HepG2 (cell line): ENCODE measurements around the gene PAGE5. TPM values are rescaled to one million over a fixed set of nuclear protein-coding genes. Genes with fewer than 3 reads are reported as not detected.

ENCODE experiments used
- ATAC-seq: fragments of 200-7000 bp; cut with Tn5 transposase; 3 replicates; pipeline ENCODE4 v1.9.1; 2020; ENCODE audit warnings: mild to moderate bottlenecking, moderate library complexity
- BruUV-seq: library from RNA; stranded (reverse); fragments of 400-500 nt; replicated peaks from 2 replicates; lab custom pipeline; 2021; lab: Mats Ljungman, UMichigan
- CTCF ChIA-PET: fragments of 300-600 bp; formaldehyde crosslinking; extraction: SDS; loops from one replicate; lab custom pipeline; 2021; ENCODE audit warnings: low total read pairs, inconsistent platforms, low intra/inter-chr PET ratio; lab: Yijun Ruan, JAX
- POLR2A ChIA-PET: fragments of 350-600 bp; sonication (Branson Sonifier 250); formaldehyde crosslinking; loops from one replicate; lab custom pipeline; 2020; ENCODE audit warnings: antibody characterized with exemption, inconsistent platforms; lab: Yijun Ruan, JAX
- DNase-seq: peaks from one replicate; pipeline ENCODE4 v3.0.0-alpha.2; 2015; ENCODE audit warnings: low spot score
- FAIRE-seq: peaks from 3 replicates; lab custom pipeline; 2011; peaks lifted over from hg19 to GRCh38; lab: Jason Lieb, UNC
- H2AFZ ChIP-seq: one replicate; pipeline ENCODE4 v1.6.1; 2011; ENCODE audit warnings: low read length, inconsistent platforms
- H3K27ac ChIP-seq: fragments of 300-600 bp; 3 replicates; pipeline ENCODE4 v1.8.0; 2011; ENCODE audit warnings: mixed run types, mild to moderate bottlenecking, mixed read lengths, low read length, inconsistent platforms; ENCODE audit not compliant: insufficient read depth; ENCODE audit errors: extremely low read length
- H3K27me3 ChIP-seq, 2 experiments: fragments of 200-600 bp in 1 of 2; 2 replicates in 1 of 2; 3 replicates in 1 of 2; pipeline versions ENCODE4 v1.6.0 to v1.8.0; 2011; ENCODE audit warnings: low read length in 2 of 2, mild to moderate bottlenecking in 2 of 2, moderate library complexity in 2 of 2, inconsistent platforms in 1 of 2; ENCODE audit not compliant: insufficient read depth in 2 of 2, control insufficient read depth in 1 of 2
- H3K36me3 ChIP-seq, 2 experiments: fragments of 200-600 bp in 1 of 2; replicated peaks in 1 of 2; 2 replicates in 1 of 2; 3 replicates in 1 of 2; pipeline versions ENCODE4 v1.5.1 to v1.8.0; 2011; ENCODE audit warnings: low read length in 2 of 2, inconsistent platforms in 1 of 2; ENCODE audit not compliant: insufficient read depth in 2 of 2, control insufficient read depth in 1 of 2
- H3K4me1 ChIP-seq: 2 replicates; pipeline ENCODE4 v1.5.1; 2012; ENCODE audit warnings: low read length, inconsistent platforms; ENCODE audit not compliant: insufficient read depth
- H3K4me2 ChIP-seq: 2 replicates; pipeline ENCODE4 v1.6.0; 2011; ENCODE audit warnings: low read depth, low read length, inconsistent platforms
- H3K4me3 ChIP-seq, 3 experiments: fragments of 200-600 bp in 1 of 3; sonication (generic), shearing (Covaris generic) in 1 of 3; replicated peaks in 1 of 3; 2 replicates each; pipeline ENCODE4 v1.5.1; 2011 to 2016; ENCODE audit warnings: low read length in 3 of 3, inconsistent platforms in 2 of 3, low read depth in 2 of 3, mild to moderate bottlenecking in 2 of 3, control low read depth in 1 of 3, mixed read lengths in 1 of 3; ENCODE audit not compliant: insufficient read depth in 1 of 3
- H3K79me2 ChIP-seq: one replicate; pipeline ENCODE4 v1.6.1; 2011; ENCODE audit warnings: low read length, inconsistent platforms; ENCODE audit not compliant: insufficient read depth
- H3K9ac ChIP-seq: 2 replicates; pipeline ENCODE4 v1.6.0; 2011; ENCODE audit warnings: mild to moderate bottlenecking, low read depth, low read length, inconsistent platforms; ENCODE audit not compliant: insufficient read depth
- H3K9me3 ChIP-seq: 2 replicates; pipeline ENCODE4 v1.5.1; 2012; ENCODE audit warnings: mild to moderate bottlenecking, low read length
- H4K20me1 ChIP-seq: 2 replicates; pipeline ENCODE4 v1.6.0; 2011; ENCODE audit warnings: inconsistent platforms, mild to moderate bottlenecking, low read length, moderate library complexity; ENCODE audit not compliant: insufficient read depth
- CEBPG ChIP-seq: IDR thresholded peaks from 2 replicates; pipeline ENCODE4 v1.6.1; 2016
- EHMT2 ChIP-seq: fragments of 200-600 bp; sonication (generic); IDR thresholded peaks from 2 replicates; pipeline ENCODE4 v1.7.0; 2017; ENCODE audit warnings: antibody characterized with exemption, low read depth, low read length, borderline replicate concordance
- ERF ChIP-seq: IDR thresholded peaks from 2 replicates; pipeline ENCODE4 v1.6.1; 2018; ENCODE audit warnings: missing biosample characterization, missing genetic modification reagents
- FOSL2 ChIP-seq: sonication (generic); formaldehyde crosslinking; IDR thresholded peaks from 2 replicates; pipeline ENCODE4 v1.4.0; 2020; ENCODE audit warnings: missing genetic modification reagents
- ZNF20 ChIP-seq: sonication (generic); formaldehyde crosslinking; IDR thresholded peaks from 2 replicates; pipeline ENCODE4 v1.4.0; 2020; ENCODE audit warnings: mild to moderate bottlenecking, moderate library complexity, missing genetic modification reagents
- WGBS: methylation state at CpG from one replicate; pipeline ENCODE4 v1.1.6; 2017; ENCODE audit warnings: low lambda C conversion rate; 5-methylcytosine and 5-hydroxymethylcytosine counted together
- in situ Hi-C: cut with HindIII; loops from 2 replicates; pipeline ENCODE4 v1.10.0; 2017; ENCODE audit warnings: low pct_unique_long_range_greater_than_20kb; ENCODE audit not compliant: extremely low pct_ligation_motif_present
- intact Hi-C: fragments of 100-400 bp; cut with micrococcal nuclease; formaldehyde crosslinking; loops from one replicate; pipeline ENCODE4 v1.10.0; 2022; ENCODE audit not compliant: unreplicated experiment
- polyA plus RNA-seq, 8 experiments: library from polyadenylated mRNA; depleted of rRNA in 3 of 8; stranded (reverse) in 7 of 8; unstranded in 1 of 8; fragments of >200 nt; fragmentation: Illumina TruSeq in 4 of 8; extraction: Trizol in 4 of 8; gene quantifications; 2 replicates each; pipeline versions ENCODE4 v1.2.1 to v1.2.3, GENCODE V29; 2011 to 2016; ENCODE audit warnings: low read depth in 4 of 8, missing spikeins in 1 of 8, mixed read lengths in 1 of 8; ENCODE audit not compliant: insufficient read depth in 1 of 8
- total RNA-seq, 5 experiments: library from RNA; depleted of rRNA; stranded (reverse); fragments of >200 nt; fragmentation: Illumina TruSeq; extraction: Trizol; gene quantifications; 2 replicates each; pipeline ENCODE4 v1.2.3, GENCODE V29; 2016; ENCODE audit warnings: low read depth in 1 of 5
- TF ChIP-seq, protein P1 (sequence below): sonication (generic); formaldehyde crosslinking; IDR thresholded peaks from 2 replicates; pipeline ENCODE4 v1.5.1; 2020; ENCODE audit warnings: mild to moderate bottlenecking, missing genetic modification reagents, borderline replicate concordance
- TF ChIP-seq, protein P2 (sequence below): sonication (generic); formaldehyde crosslinking; IDR thresholded peaks from 2 replicates; pipeline ENCODE4 v1.9.0; 2021; ENCODE audit warnings: missing genetic modification reagents, mild to moderate bottlenecking, borderline replicate concordance
- TF ChIP-seq, protein P3 (sequence below): sonication (generic); formaldehyde crosslinking; IDR thresholded peaks from 2 replicates; pipeline ENCODE4 v1.4.0; 2020; ENCODE audit warnings: mild to moderate bottlenecking, low read depth, missing genetic modification reagents

The PAGE5 gene
- total and polyA plus RNA-seq, 2 of the 13 experiments (the other 11 are each of a cell fraction or from before 2014, with no cell fraction given) = not detected

DNA sequence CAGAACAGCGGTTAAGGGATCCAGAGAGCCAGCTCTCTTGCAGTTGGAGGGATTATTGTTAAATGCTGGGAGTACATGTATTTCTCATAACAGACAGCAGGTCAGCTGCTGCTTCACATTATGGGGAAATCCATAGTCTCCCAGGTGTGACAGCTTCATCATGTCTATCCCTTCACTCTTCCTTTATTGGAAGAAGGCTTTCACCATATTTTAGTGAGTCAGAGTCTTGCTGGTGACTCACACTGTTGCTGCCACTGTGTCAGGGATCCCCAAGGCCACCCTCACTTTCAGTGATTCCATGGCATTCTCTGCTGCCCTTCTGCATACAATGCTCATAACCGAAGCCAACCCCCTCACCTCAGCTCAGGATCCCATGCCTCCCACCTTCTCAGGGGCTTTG is 32.9 kb upstream of the PAGE5 start:
- TF ChIP-seq, protein P1, sequence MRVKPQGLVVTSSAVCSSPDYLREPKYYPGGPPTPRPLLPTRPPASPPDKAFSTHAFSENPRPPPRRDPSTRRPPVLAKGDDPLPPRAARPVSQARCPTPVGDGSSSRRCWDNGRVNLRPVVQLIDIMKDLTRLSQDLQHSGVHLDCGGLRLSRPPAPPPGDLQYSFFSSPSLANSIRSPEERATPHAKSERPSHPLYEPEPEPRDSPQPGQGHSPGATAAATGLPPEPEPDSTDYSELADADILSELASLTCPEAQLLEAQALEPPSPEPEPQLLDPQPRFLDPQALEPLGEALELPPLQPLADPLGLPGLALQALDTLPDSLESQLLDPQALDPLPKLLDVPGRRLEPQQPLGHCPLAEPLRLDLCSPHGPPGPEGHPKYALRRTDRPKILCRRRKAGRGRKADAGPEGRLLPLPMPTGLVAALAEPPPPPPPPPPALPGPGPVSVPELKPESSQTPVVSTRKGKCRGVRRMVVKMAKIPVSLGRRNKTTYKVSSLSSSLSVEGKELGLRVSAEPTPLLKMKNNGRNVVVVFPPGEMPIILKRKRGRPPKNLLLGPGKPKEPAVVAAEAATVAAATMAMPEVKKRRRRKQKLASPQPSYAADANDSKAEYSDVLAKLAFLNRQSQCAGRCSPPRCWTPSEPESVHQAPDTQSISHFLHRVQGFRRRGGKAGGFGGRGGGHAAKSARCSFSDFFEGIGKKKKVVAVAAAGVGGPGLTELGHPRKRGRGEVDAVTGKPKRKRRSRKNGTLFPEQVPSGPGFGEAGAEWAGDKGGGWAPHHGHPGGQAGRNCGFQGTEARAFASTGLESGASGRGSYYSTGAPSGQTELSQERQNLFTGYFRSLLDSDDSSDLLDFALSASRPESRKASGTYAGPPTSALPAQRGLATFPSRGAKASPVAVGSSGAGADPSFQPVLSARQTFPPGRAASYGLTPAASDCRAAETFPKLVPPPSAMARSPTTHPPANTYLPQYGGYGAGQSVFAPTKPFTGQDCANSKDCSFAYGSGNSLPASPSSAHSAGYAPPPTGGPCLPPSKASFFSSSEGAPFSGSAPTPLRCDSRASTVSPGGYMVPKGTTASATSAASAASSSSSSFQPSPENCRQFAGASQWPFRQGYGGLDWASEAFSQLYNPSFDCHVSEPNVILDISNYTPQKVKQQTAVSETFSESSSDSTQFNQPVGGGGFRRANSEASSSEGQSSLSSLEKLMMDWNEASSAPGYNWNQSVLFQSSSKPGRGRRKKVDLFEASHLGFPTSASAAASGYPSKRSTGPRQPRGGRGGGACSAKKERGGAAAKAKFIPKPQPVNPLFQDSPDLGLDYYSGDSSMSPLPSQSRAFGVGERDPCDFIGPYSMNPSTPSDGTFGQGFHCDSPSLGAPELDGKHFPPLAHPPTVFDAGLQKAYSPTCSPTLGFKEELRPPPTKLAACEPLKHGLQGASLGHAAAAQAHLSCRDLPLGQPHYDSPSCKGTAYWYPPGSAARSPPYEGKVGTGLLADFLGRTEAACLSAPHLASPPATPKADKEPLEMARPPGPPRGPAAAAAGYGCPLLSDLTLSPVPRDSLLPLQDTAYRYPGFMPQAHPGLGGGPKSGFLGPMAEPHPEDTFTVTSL (CRISPR knock-in tag) = no peak
- TF ChIP-seq FOSL2 = peak; percentile 50
- ChIA-PET POLR2A (no interaction called here), CTCF (no interaction called here)
- no peaks in the 10 kb centered on the region; a peak in 1 of 5 replicates for H3K27me3 ChIP-seq
- no peaks in the 10 kb centered on the region for H3K79me2 ChIP-seq
- no peak overlapping the region for H3K9ac ChIP-seq
- 0% methylated on average over 2 of the region's 2 CpGs for WGBS
- intact Hi-C loops (no loop called here), in situ Hi-C loops (no loop called here)
- no peaks in the 10 kb centered on the region for H4K20me1 ChIP-seq
- no peaks in the 10 kb centered on the region for H3K36me3 ChIP-seq
- H3K4me3 ChIP-seq = no peak overlapping the region
- H3K4me2 ChIP-seq = no peak overlapping the region
- BruUV-seq = no TSS peak
- H2AFZ ChIP-seq = no peak overlapping the region
- H3K9me3 ChIP-seq = no peaks in the 10 kb centered on the region
- ATAC-seq (no peak), FAIRE-seq (no peak), DNase-seq (no peak)
- H3K27ac ChIP-seq = no peak overlapping the region
- no peaks in the 10 kb centered on the region for H3K4me1 ChIP-seq

DNA sequence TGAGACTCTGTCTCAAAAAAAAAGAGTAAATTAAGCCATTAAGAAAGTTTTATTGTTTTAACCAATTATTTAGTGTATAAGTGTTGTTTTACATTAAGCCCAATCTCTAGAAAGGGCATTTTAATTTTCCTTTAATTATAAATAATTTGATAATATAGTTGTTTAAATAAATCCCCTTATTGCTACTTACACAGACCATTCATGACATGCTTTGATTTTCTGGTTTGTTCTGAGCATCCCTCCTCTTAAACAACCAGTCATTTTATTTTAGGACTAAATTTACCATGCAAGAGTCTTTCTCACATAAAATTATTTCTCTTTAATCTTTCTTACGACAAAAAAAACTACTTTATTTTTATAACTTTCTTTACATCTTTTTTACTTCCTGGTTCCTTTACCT is 23.5 kb upstream of the PAGE5 start:
- no peaks in the 10 kb centered on the region for H3K27me3 ChIP-seq

More for the DNA sequence above, 23.5 kb upstream of the PAGE5 start:
- WGBS = 0% methylated on average over 1 of the region's 1 CpG
- Histone ChIP-seq H2AFZ (no peak overlapping the region), H3K79me2 (no peaks in the 10 kb centered on the region), H4K20me1 (no peaks in the 10 kb centered on the region), H3K27ac (no peak overlapping the region), H3K36me3 (no peaks in the 10 kb centered on the region), H3K4me1 (no peaks in the 10 kb centered on the region), H3K9me3 (no peaks in the 10 kb centered on the region), H3K9ac (no peak overlapping the region), H3K4me2 (no peak overlapping the region), H3K4me3 (no peak overlapping the region)
- ATAC-seq (no peak), DNase-seq (no peak), FAIRE-seq (no peak)
- in situ Hi-C loops = no loop called here
- ChIA-PET POLR2A (no interaction called here), CTCF (no interaction called here)
- no TSS peak for BruUV-seq
- TF ChIP-seq CEBPG (CRISPR knock-in tag) = no peak
- TF ChIP-seq EHMT2 = no peak
- TF ChIP-seq ERF = no peak
- TF ChIP-seq, protein P2, sequence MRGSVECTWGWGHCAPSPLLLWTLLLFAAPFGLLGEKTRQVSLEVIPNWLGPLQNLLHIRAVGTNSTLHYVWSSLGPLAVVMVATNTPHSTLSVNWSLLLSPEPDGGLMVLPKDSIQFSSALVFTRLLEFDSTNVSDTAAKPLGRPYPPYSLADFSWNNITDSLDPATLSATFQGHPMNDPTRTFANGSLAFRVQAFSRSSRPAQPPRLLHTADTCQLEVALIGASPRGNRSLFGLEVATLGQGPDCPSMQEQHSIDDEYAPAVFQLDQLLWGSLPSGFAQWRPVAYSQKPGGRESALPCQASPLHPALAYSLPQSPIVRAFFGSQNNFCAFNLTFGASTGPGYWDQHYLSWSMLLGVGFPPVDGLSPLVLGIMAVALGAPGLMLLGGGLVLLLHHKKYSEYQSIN (CRISPR knock-in tag) = no peak
- TF ChIP-seq ZNF20 (CRISPR knock-in tag) = no peak
- TF ChIP-seq, protein P3, sequence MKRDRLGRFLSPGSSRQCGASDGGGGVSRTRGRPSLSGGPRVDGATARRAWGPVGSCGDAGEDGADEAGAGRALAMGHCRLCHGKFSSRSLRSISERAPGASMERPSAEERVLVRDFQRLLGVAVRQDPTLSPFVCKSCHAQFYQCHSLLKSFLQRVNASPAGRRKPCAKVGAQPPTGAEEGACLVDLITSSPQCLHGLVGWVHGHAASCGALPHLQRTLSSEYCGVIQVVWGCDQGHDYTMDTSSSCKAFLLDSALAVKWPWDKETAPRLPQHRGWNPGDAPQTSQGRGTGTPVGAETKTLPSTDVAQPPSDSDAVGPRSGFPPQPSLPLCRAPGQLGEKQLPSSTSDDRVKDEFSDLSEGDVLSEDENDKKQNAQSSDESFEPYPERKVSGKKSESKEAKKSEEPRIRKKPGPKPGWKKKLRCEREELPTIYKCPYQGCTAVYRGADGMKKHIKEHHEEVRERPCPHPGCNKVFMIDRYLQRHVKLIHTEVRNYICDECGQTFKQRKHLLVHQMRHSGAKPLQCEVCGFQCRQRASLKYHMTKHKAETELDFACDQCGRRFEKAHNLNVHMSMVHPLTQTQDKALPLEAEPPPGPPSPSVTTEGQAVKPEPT = no peak
- intact Hi-C loops = no loop called here
